GM18507 (cell line): ENCODE results near the gene PPAN.

ENCODE experiments used
- DNase-seq: peaks from one replicate; pipeline ENCODE4 v3.0.0; 2011; ENCODE audit warnings: low read depth; ENCODE audit not compliant: insufficient read length; ENCODE audit errors: extremely low spot score
- FAIRE-seq: peaks from 2 replicates; lab custom pipeline; 2011; peaks lifted over from hg19 to GRCh38; lab: Jason Lieb, UNC

PPAN gene

GRCh38 chr19:10106100-10106936, at the start of gene PPAN:
Gene PPAN (plus strand): TSS chr19:10106362. CDS start chr19:10106395, 33 bp downstream.
- FAIRE-seq = peak; percentile 98
- peak; percentile 92 for DNase-seq

DNA sequence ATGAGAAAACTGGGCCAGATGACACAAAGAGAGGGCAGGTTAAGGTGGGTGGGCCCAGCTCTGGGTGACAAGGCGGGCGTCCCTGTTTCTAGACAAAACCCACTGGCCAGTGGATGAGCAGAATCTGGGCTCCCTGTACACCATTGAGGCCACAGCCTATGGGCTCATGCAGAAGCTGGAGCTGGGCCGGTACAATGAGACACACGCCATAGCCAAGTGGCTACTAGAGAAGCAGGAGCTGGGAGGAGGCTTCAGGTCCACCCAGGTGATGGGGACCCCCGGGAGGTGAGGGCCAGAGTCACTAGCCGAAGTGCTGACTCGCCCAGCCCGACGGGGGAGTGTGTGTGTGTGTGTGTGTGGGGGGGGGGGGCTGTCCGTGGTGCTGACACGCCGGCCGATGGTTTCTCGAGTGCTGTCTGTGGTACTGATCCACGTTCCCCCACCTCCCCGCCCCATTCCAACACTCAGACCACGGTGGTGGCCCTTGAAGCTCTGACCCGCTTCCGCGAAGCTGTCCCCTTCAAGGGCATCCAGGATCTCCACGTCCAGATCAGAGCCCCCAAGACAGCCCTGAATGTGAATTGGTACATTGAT, 44.3 kb upstream of the PPAN start:
- no peak for DNase-seq
- FAIRE-seq = no peak

DNA sequence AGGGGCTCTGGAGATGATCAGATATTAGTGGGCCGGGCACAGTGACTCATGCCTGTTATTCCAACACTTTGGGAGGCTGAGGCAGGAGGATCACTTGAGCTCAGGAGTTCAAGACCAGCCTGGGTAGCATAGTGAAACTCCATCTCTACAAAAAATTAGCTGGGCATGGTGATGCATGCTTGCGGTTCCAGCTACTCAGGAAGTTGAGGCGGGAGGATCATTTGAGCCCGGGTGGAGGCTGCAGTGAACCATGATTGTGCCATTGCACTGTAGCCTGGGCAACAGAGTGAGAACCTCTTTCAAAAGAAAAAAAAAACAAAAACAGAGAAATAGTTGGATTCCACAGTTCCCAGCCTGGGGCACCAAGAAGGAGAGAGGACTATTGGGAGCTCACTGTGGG, 38.0 kb upstream of the PPAN start:
- FAIRE-seq = no peak
- no peak for DNase-seq

- FAIRE-seq = no peak
- no peak for DNase-seq
Measured at GRCh38 chr19:10069046-10069445, 37.1 kb upstream of the PPAN start.

DNA sequence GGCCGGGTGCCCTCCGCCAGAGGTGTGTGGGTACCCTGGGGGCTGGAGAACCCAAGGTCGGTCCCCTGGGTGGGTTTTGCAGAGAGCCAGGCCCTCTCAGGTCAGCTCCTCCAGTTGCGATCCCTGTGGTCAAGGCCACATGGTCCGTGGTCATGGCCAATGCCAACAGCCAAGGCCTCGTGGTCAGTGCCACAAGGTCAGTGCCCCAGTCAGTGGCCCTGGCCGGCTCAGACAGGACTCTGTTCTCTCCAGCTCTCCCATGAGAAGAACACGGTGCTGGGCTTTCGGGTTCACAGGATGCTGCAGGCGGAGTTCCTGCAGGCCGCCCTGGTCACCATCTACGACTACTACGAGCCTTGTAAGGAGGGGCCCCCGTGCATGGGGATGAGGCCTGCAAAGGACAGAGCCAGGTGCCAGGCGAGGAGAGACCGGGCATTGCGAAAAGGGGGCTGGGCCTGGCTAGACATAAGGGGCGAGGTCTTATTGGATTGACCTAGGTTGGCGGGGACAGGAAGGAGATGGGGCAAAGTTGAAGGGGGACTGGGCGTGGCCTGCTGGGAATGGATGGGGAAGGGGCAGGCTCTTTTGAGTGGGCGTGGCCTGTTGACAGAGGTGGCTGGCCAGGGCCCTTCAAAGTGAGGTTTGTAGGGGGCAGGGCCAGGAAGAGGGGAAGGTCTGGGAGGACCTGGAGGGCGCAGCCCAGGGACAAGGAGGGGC, 35.3 kb upstream of the PPAN start:
- DNase-seq (no peak), FAIRE-seq (no peak)

GRCh38 chr19:10074153-10074552, 32.0 kb upstream of the PPAN start:
- peak; percentile 58 for FAIRE-seq
- no peak for DNase-seq

DNA sequence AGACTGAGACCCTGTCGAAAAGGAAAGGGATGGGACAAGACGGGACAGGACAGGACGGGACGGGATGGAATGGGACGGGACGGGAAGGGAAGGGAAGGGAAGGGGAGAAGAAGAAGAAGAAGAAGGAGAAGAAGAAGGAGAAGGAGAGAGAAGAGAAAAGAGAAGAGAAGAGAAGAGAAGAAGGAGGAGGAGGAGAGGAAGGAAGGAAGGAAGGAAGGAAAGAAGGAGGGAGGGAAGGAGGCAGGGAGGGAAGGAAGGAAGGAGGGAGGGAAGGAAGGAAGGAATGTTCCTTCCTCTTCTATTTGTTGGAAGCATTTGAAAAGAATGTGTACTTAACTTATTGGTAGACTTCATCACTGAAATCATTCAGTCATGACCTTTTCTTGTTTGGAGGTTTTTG, 29.6 kb upstream of the PPAN start:
- FAIRE-seq (no peak), DNase-seq (no peak)

GRCh38 chr19:10078329-10078728, 27.8 kb upstream of the PPAN start:
- FAIRE-seq = no peak

GRCh38 chr19:10079031-10079453, 27.1 kb upstream of the PPAN start:
- DNase-seq (no peak), FAIRE-seq (no peak)

More at GRCh38 chr19:10078329-10078728, 27.8 kb upstream of the PPAN start:
- no peak for DNase-seq

GRCh38 chr19:10083911-10084310, 22.3 kb upstream of the PPAN start:
- DNase-seq (no peak), FAIRE-seq (no peak)

- no peak for DNase-seq
- FAIRE-seq = no peak
Measured at GRCh38 chr19:10084803-10085202, 21.4 kb upstream of the PPAN start.

GRCh38 chr19:10085641-10086590, 20.2 kb upstream of the PPAN start, which contains the start of gene SHFL:
Gene SHFL (plus strand): TSS chr19:10086317. CDS start chr19:10086428, 111 bp downstream.
- DNase-seq (peak; percentile 77), FAIRE-seq (peak; percentile 92)

DNA sequence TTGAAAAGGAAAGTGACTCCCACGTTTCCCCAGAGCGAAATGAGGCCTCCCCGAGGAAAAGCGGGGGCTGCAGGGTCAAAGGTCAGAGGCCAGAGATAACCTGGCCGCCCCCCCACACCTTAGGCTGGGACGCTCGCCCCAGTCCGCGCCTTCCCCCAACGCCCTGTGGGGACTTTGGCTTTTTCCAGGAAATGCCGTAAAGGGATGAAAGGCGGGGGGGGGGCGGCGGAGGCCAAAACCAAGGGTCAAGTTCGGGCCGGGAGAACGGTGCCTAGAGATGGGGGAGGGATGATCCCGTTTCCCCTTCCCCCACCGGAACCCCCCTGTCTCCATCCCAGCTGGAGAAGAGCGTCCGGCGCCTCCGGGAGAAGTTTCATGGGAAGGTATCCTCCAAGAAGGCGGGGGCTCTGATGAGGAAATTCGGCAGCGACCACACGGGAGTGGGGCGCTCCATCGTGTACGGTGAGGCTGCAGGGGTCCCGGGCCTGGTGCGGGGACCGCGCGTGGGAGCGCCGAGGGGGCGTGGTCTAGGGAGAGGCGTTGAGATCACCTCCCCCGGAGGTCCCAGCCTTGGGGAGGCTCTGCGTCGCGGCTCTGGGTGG, 19.5 kb upstream of the PPAN start:
- FAIRE-seq (no peak), DNase-seq (no peak)

DNA sequence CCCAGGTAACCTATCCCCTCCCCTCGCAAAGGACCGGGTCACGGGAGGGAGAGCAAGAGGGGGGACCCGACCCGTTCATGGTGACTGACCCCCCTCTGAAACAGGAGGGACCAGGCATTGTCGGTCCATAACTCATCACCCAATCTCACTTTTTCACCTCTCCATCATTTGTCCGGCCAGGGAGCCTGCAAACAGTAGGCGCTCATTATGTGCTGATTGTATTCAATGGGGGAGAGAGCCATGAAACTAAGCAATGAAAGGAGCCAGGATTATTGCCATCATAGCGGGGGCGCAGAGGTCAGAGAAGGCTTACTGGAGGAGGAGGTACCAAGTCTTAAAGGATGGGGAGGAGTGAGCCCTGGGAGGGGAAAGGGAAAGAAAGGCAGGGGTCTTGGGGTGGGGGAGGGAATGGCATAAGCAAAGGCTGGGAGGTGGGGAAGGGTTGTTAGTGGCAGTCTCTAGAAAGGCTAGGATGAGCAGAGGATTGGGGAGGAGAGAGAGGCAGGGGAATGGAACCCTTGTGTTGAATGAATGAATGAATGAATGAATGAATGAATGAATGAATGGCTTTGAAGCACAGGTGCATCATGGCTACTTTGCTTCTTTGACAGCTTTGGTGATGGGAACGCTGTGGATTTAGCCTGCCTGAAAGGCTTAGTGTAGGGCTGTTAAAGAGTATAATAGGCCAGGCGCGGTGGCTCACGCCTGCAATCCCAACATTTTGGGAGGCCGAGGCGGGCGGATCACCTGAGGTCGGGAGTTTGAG, 18.7 kb upstream of the PPAN start:
- DNase-seq = no peak
- FAIRE-seq = no peak

DNA sequence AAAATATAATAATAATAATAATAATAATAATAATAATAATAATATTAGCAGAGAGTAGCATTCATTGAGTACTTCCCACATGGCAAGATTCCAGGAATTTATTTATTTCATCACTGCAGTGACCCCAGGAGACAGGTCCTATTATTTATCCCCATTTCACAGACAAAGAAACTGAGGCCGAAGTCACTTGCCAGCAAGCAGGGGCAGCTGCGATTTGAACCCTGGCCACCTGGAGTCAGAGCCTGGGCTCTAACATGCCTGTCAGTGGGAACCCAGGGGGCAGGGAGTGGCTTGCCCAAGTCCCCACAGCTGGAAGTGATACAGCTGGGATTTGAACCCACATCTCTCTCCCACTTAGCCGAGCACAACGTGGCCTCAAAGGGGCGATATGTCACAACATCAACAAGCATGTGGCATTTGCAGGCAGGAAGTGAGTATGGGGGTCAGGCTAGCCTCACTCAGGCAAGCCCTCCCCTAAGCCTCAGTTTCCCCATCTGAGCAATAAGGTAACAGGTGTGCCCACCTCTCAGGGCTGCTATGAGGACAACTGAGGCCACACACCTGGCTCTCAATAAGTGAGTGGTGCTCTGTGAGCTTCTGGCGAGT, 17.1 kb upstream of the PPAN start:
- DNase-seq = no peak
- no peak for FAIRE-seq

GRCh38 chr19:10089801-10090375, 16.3 kb upstream of the PPAN start:
- FAIRE-seq (no peak), DNase-seq (no peak)

DNA sequence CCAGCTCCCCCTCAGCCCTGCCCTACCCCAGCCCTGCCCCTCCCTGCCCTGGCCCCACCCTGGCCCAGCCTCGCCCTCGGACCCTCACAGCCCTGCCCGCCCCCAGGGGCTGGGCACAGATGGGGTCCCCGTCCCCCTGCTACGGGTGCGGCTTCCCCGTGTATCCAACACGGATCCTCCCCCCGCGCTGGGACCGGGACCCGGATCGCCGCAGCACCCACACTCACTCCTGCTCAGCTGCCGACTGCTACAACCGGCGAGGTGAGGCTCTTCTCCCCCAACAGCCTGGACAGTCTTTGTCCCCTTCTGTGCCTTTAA, 14.8 kb upstream of the PPAN start:
- DNase-seq = no peak
- FAIRE-seq = no peak
